ACC112 (cell line): ENCODE results near the gene CFAP299.
"Not testable (repeated sequence)": the region's sequence is repeated elsewhere in the genome, so short reads cannot be mapped to it uniquely, and the experiment has no call there.

Experiments used
- H2AFZ ChIP-seq: fragments of 200-600 bp; sonication (generic); one replicate; pipeline ENCODE4 v1.6.0; 2017; ENCODE audit warnings: antibody characterized with exemption, low read length; ENCODE audit not compliant: unreplicated experiment
- H3K27ac ChIP-seq: fragments of 200-600 bp; sonication (generic); 2 replicates; pipeline ENCODE4 v1.5.1; 2014; ENCODE audit warnings: low read depth, mild to moderate bottlenecking, antibody characterized with exemption, low read length, moderate library complexity
- H3K27me3 ChIP-seq: fragments of 200-600 bp; sonication (generic); 2 replicates; pipeline ENCODE4 v1.6.1; 2014; ENCODE audit warnings: mild to moderate bottlenecking, antibody characterized with exemption, low read length, moderate library complexity, mixed read lengths; ENCODE audit not compliant: insufficient read depth
- H3K36me3 ChIP-seq: fragments of 200-600 bp; sonication (generic); 2 replicates; pipeline ENCODE4 v1.6.1; 2016; ENCODE audit warnings: mild to moderate bottlenecking, antibody characterized with exemption, low read length, moderate library complexity, mixed read lengths; ENCODE audit not compliant: insufficient read depth
- H3K4me1 ChIP-seq: fragments of 200-600 bp; sonication (generic); one replicate; pipeline ENCODE4 v1.6.1; 2016; ENCODE audit warnings: low read length, mixed read lengths; ENCODE audit not compliant: insufficient read depth, unreplicated experiment, control insufficient read depth
- H3K4me3 ChIP-seq: fragments of 200-600 bp; sonication (generic); 2 replicates; pipeline ENCODE4 v1.5.1; 2014; ENCODE audit warnings: mild to moderate bottlenecking, low read depth, low read length
- H3K79me2 ChIP-seq: fragments of 200-600 bp; sonication (generic); one replicate; pipeline ENCODE4 v1.6.0; 2016; ENCODE audit warnings: low read length; ENCODE audit not compliant: control insufficient read depth, unreplicated experiment, insufficient read depth

Gene CFAP299

GRCh38 chr4:80324171-80324570, 11.4 kb upstream of the CFAP299 start:
- no peaks in the 10 kb centered on the region for H3K79me2 ChIP-seq
- H3K4me3 ChIP-seq = no peak overlapping the region
- no peaks in the 10 kb centered on the region for H3K36me3 ChIP-seq
- H3K27ac ChIP-seq = no peak overlapping the region
- peaks cover 20% of the 10 kb centered on the region for H3K4me1 ChIP-seq
- H2AFZ ChIP-seq = no peak overlapping the region
- H3K27me3 ChIP-seq = no peaks in the 10 kb centered on the region

- no peaks in the 10 kb centered on the region for H3K36me3 ChIP-seq
- H3K27me3 ChIP-seq = no peaks in the 10 kb centered on the region
- H3K79me2 ChIP-seq = no peaks in the 10 kb centered on the region
- H3K4me3 ChIP-seq = no peak overlapping the region
- peaks cover 3% of the 10 kb centered on the region for H3K4me1 ChIP-seq
- H2AFZ ChIP-seq = no peak overlapping the region
- H3K27ac ChIP-seq = no peak overlapping the region
Observed at GRCh38 chr4:80331693-80332092, 3.8 kb upstream of the CFAP299 start.

GRCh38 chr4:80333121-80333520, 2.4 kb upstream of the CFAP299 start:
- H3K4me3 ChIP-seq = no peak overlapping the region
- peaks cover 3% of the 10 kb centered on the region for H3K4me1 ChIP-seq
- H3K27me3 ChIP-seq = no peaks in the 10 kb centered on the region
- H3K27ac ChIP-seq = no peak overlapping the region
- H3K79me2 ChIP-seq = no peaks in the 10 kb centered on the region
- no peaks in the 10 kb centered on the region for H3K36me3 ChIP-seq
- H2AFZ ChIP-seq = no peak overlapping the region

- no peak overlapping the region for H2AFZ ChIP-seq
- H3K27ac ChIP-seq = no peak overlapping the region
- no peaks in the 10 kb centered on the region for H3K27me3 ChIP-seq
Observed at GRCh38 chr4:80334568-80334967, 962 bp upstream of the CFAP299 start.

GRCh38 chr4:80335226-80335553, 340 bp upstream of the CFAP299 start:
- peaks cover 3% of the 10 kb centered on the region for H3K4me1 ChIP-seq
- H3K27ac ChIP-seq = no peak overlapping the region
- H3K27me3 ChIP-seq = no peaks in the 10 kb centered on the region
- peak overlapping the region; percentile 94 for H3K4me3 ChIP-seq
- H3K36me3 ChIP-seq = no peaks in the 10 kb centered on the region
- H3K79me2 ChIP-seq = no peaks in the 10 kb centered on the region
- H2AFZ ChIP-seq = peak overlapping the region; percentile 85

More at GRCh38 chr4:80334568-80334967, 962 bp upstream of the CFAP299 start:
- H3K36me3 ChIP-seq = no peaks in the 10 kb centered on the region
- peaks cover 3% of the 10 kb centered on the region for H3K4me1 ChIP-seq
- H3K79me2 ChIP-seq = no peaks in the 10 kb centered on the region
- no peak overlapping the region for H3K4me3 ChIP-seq

GRCh38 chr4:80336582-80336981, 1.1 kb downstream of the CFAP299 start:
- peaks cover 3% of the 10 kb centered on the region for H3K4me1 ChIP-seq
- no peak overlapping the region for H2AFZ ChIP-seq
- peak overlapping the region; percentile 94 for H3K4me3 ChIP-seq
- no peaks in the 10 kb centered on the region for H3K36me3 ChIP-seq
- H3K27ac ChIP-seq = no peak overlapping the region
- H3K79me2 ChIP-seq = no peaks in the 10 kb centered on the region
- no peaks in the 10 kb centered on the region for H3K27me3 ChIP-seq

GRCh38 chr4:80340036-80340435, 4.5 kb downstream of the CFAP299 start:
- Histone ChIP-seq H3K79me2 (no peaks in the 10 kb centered on the region), H2AFZ (no peak overlapping the region), H3K27ac (no peak overlapping the region), H3K36me3 (no peaks in the 10 kb centered on the region), H3K4me1 (peaks cover 3% of the 10 kb centered on the region), H3K27me3 (no peaks in the 10 kb centered on the region), H3K4me3 (no peak overlapping the region)

GRCh38 chr4:80342684-80343083, 7.2 kb downstream of the CFAP299 start:
- H2AFZ ChIP-seq, H3K4me1 ChIP-seq, H3K27me3 ChIP-seq, H3K4me3 ChIP-seq, H3K27ac ChIP-seq, H3K79me2 ChIP-seq, H3K36me3 ChIP-seq: not testable (repeated sequence)

GRCh38 chr4:80343887-80344286, 8.4 kb downstream of the CFAP299 start:
- Histone ChIP-seq H3K36me3 (no peaks in the 10 kb centered on the region), H2AFZ (no peak overlapping the region), H3K4me3 (no peak overlapping the region), H3K4me1 (no peaks in the 10 kb centered on the region), H3K79me2 (no peaks in the 10 kb centered on the region), H3K27me3 (no peaks in the 10 kb centered on the region), H3K27ac (no peak overlapping the region)

GRCh38 chr4:80360084-80360483, 24.6 kb downstream of the CFAP299 start:
- no peak overlapping the region for H2AFZ ChIP-seq
- H3K4me3 ChIP-seq = no peak overlapping the region
- H3K79me2 ChIP-seq = no peaks in the 10 kb centered on the region
- H3K27ac ChIP-seq = no peak overlapping the region
- H3K36me3 ChIP-seq = no peaks in the 10 kb centered on the region
- H3K4me1 ChIP-seq = peaks cover 10% of the 10 kb centered on the region
- no peaks in the 10 kb centered on the region for H3K27me3 ChIP-seq

- Histone ChIP-seq H3K27me3 (no peaks in the 10 kb centered on the region), H2AFZ (no peak overlapping the region), H3K4me3 (peak overlapping the region; percentile 41), H3K27ac (no peak overlapping the region), H3K79me2 (no peaks in the 10 kb centered on the region), H3K4me1 (peaks cover 10% of the 10 kb centered on the region), H3K36me3 (no peaks in the 10 kb centered on the region)
Observed at GRCh38 chr4:80360900-80361299, 25.4 kb downstream of the CFAP299 start.
